HEK293 (cell line): ENCODE data around the gene HYAL3.

Experiments used
- CTCF ChIA-PET: fragments of 350-600 bp; formaldehyde crosslinking; extraction: SDS; loops from one replicate; lab custom pipeline; 2021; ENCODE audit warnings: antibody characterized with exemption; lab: Yijun Ruan, JAX
- POLR2A ChIA-PET: fragments of 300-600 bp; formaldehyde crosslinking; extraction: SDS; loops from one replicate; lab custom pipeline; 2020; ENCODE audit warnings: antibody characterized with exemption, inconsistent platforms; lab: Yijun Ruan, JAX
- H3K27ac ChIP-seq: fragments of 200-500 bp; sonication (Bioruptor generic); 2 replicates; pipeline ENCODE4 v1.5.1; 2014; ENCODE audit warnings: low read depth, low read length, control low read depth, inconsistent platforms; ENCODE audit errors: extremely low read depth
- H3K36me3 ChIP-seq, 2 experiments: fragments of 200-500 bp in 1 of 2; sonication (Bioruptor generic) in 1 of 2; 1 replicate in 1 of 2; 2 replicates in 1 of 2; pipeline ENCODE4 v1.5.1; 2014 to 2017; ENCODE audit warnings: inconsistent platforms in 2 of 2, low read length in 2 of 2; ENCODE audit not compliant: control insufficient read depth in 2 of 2, insufficient read depth in 1 of 2
- H3K4me1 ChIP-seq: fragments of 200-500 bp; sonication (Bioruptor generic); 2 replicates; pipeline ENCODE4 v1.5.1; 2014; ENCODE audit warnings: mild to moderate bottlenecking, low read length, inconsistent platforms; ENCODE audit not compliant: control insufficient read depth, insufficient read depth
- H3K4me3 ChIP-seq: 2 replicates; pipeline ENCODE4 v1.5.1; 2011; ENCODE audit warnings: low read depth, mild to moderate bottlenecking, control low read depth, low read length, moderate library complexity
- H3K9me3 ChIP-seq: fragments of 200-500 bp; sonication (Bioruptor generic); 2 replicates; pipeline ENCODE4 v1.5.1; 2014; ENCODE audit warnings: low read depth, low read length, inconsistent platforms; ENCODE audit not compliant: control insufficient read depth, insufficient read depth
- GLIS1 ChIP-seq: fragments of 450-650 bp; formaldehyde crosslinking; IDR thresholded peaks from 2 replicates; pipeline ENCODE4 v1.5.1; 2016; ENCODE audit warnings: missing biosample characterization, missing genetic modification characterization
- SCRT1 ChIP-seq: fragments of 450-650 bp; formaldehyde crosslinking; IDR thresholded peaks from 2 replicates; pipeline ENCODE4 v1.5.1; 2016; ENCODE audit warnings: missing biosample characterization, missing genetic modification characterization, borderline replicate concordance
- ZBTB20 ChIP-seq: fragments of 450-650 bp; formaldehyde crosslinking; IDR thresholded peaks from 2 replicates; pipeline ENCODE4 v1.5.1; 2016; ENCODE audit warnings: missing biosample characterization, missing genetic modification characterization
- ZFP69B ChIP-seq: fragments of 450-650 bp; formaldehyde crosslinking; IDR thresholded peaks from 2 replicates; pipeline ENCODE4 v1.5.1; 2016; ENCODE audit warnings: missing biosample characterization, missing genetic modification characterization
- ZNF121 ChIP-seq: fragments of 450-650 bp; formaldehyde crosslinking; IDR thresholded peaks from 2 replicates; pipeline ENCODE4 v1.5.1; 2016; ENCODE audit warnings: missing biosample characterization, missing genetic modification characterization
- ZNF214 ChIP-seq: fragments of 450-650 bp; formaldehyde crosslinking; IDR thresholded peaks from 2 replicates; pipeline ENCODE4 v1.5.1; 2017; ENCODE audit warnings: missing biosample characterization, mild to moderate bottlenecking, missing genetic modification characterization, borderline replicate concordance
- ZNF354C ChIP-seq: fragments of 450-650 bp; formaldehyde crosslinking; IDR thresholded peaks from 2 replicates; pipeline ENCODE4 v1.5.1; 2016; ENCODE audit warnings: missing biosample characterization, missing genetic modification characterization, low read depth, borderline replicate concordance
- ZNF544 ChIP-seq: fragments of 450-650 bp; formaldehyde crosslinking; IDR thresholded peaks from 2 replicates; pipeline ENCODE4 v1.5.0; 2017; ENCODE audit warnings: missing biosample characterization, missing genetic modification characterization
- ZNF621 ChIP-seq: fragments of 450-650 bp; formaldehyde crosslinking; IDR thresholded peaks from 2 replicates; pipeline ENCODE4 v1.5.1; 2017; ENCODE audit warnings: missing biosample characterization, missing genetic modification characterization
- TF ChIP-seq, protein P1 (sequence below): fragments of 450-650 bp; formaldehyde crosslinking; IDR thresholded peaks from 2 replicates; pipeline ENCODE4 v1.5.1; 2017; ENCODE audit warnings: missing biosample characterization, missing genetic modification characterization

Gene HYAL3

GRCh38 chr3:50295553-50296431, 3.4 kb downstream of the HYAL3 start:
- POLR2A ChIA-PET: interaction anchor here (0.7 to 2.0 kb wide), 3 partner anchors 26 to 41 kb away, joined by 3 to 7 read pairs (median 4); partner anchors contain the start of genes HYAL2 and TUSC2
- no peak for TF ChIP-seq ZNF621
- peak; percentile 48; the same call in 1 of the 2 replicates for TF ChIP-seq GLIS1 (tag by site-specific recombination)
- TF ChIP-seq, all 188 proteins: peak for 1
- H3K4me1 ChIP-seq: no peaks in the 10 kb centered on the region
- H3K9me3 ChIP-seq: no peaks in the 10 kb centered on the region
- peaks cover 0 to 4% of the 10 kb centered on the region in 2 experiments; a peak in 1 of 3 replicates for H3K36me3 ChIP-seq
- CTCF ChIA-PET: no interaction called here
- H3K27ac ChIP-seq: no peak overlapping the region
- H3K4me3 ChIP-seq: no peak overlapping the region

GRCh38 chr3:50294492-50295403, 4.5 kb downstream of the HYAL3 start:
- H3K4me1 ChIP-seq: no peaks in the 10 kb centered on the region
- H3K9me3 ChIP-seq: no peaks in the 10 kb centered on the region
- TF ChIP-seq ZNF354C (tag by site-specific recombination) (no peak), SCRT1 (tag by site-specific recombination) (no peak), ZNF544 (tag by site-specific recombination) (no peak)
- TF ChIP-seq, protein P1, sequence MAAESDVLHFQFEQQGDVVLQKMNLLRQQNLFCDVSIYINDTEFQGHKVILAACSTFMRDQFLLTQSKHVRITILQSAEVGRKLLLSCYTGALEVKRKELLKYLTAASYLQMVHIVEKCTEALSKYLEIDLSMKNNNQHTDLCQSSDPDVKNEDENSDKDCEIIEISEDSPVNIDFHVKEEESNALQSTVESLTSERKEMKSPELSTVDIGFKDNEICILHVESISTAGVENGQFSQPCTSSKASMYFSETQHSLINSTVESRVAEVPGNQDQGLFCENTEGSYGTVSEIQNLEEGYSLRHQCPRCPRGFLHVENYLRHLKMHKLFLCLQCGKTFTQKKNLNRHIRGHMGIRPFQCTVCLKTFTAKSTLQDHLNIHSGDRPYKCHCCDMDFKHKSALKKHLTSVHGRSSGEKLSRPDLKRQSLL (tag by site-specific recombination): no peak
- peaks cover 0 to 14% of the 10 kb centered on the region in 2 experiments; a peak in 1 of 3 replicates for H3K36me3 ChIP-seq
- H3K27ac ChIP-seq: no peak overlapping the region
- ChIA-PET CTCF (interaction anchor here (0.6 kb wide), 1 partner anchor 27 kb away, joined by 3 read pairs; no protein-coding TSS in a partner anchor), POLR2A (interaction anchor here (0.7 to 2.0 kb wide), 3 partner anchors 27 to 42 kb away, joined by 3 to 7 read pairs (median 4); partner anchors contain the start of genes HYAL2 and TUSC2)
- no peak overlapping the region for H3K4me3 ChIP-seq

GRCh38 chr3:50294089-50294488, 5.1 kb downstream of the HYAL3 start:
- Histone ChIP-seq H3K9me3 (no peaks in the 10 kb centered on the region), H3K36me3 (peaks cover 0 to 20% of the 10 kb centered on the region in 2 experiments; a peak in 1 of 3 replicates), H3K4me3 (no peak overlapping the region), H3K4me1 (no peaks in the 10 kb centered on the region), H3K27ac (no peak overlapping the region)
- CTCF ChIA-PET: interaction anchor here (0.6 to 1.9 kb wide), 3 partner anchors 19 to 944 kb away, joined by 4 to 7 read pairs (median 4); no protein-coding TSS in a partner anchor
- TF ChIP-seq ZNF214 (no peak), ZNF121 (peak; percentile 93)
- POLR2A ChIA-PET: no interaction called here

DNA sequence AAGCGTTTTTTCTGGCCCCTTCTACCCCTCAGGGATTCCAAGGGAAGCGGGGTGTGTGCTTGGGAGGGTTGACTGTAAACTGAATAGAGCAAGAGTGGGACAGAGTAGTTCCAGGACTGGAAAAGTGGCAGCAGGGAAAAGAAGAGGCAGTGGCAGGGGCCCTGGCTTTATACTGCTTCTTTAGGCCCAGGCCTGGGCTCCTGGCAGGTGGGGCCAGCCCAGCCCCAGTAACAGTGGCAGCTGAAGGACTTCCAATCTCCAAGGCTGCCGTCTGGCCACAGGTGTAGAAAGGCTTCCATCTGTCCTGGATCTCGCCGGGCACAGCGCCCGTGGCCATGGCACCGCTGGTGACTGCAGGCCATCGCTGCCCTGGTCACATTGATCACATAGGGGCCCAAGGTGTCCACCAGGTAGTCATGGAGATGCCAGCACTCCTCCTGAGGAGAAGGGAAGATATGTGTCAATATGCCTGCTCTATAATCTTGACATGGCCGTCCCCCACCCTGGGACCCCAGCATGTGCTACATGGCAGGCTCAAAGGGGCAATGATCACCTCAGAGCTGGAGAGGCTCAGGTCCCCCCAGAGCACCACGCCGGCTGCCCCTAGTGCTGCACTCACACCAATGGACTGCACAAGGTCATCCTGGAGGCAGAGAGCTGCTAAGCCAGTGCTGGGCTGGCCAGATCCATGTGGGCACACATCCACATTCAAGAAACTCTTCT, 6.0 kb downstream of the HYAL3 start:
- H3K9me3 ChIP-seq: no peaks in the 10 kb centered on the region
- H3K4me1 ChIP-seq: no peaks in the 10 kb centered on the region
- TF ChIP-seq ZFP69B: no peak
- 0 out of 2 replicates have a peak, but pooled peaks have one; percentile 1 for TF ChIP-seq ZBTB20
- peaks cover 0 to 29% of the 10 kb centered on the region in 2 experiments; a peak in 1 of 3 replicates for H3K36me3 ChIP-seq
- ChIA-PET CTCF (interaction anchor here (0.6 to 1.9 kb wide), 9 partner anchors 15 to 943 kb away, joined by 3 to 7 read pairs (median 4); no protein-coding TSS in a partner anchor), POLR2A (interaction anchor here (1.5 to 1.9 kb wide), 4 partner anchors 10 to 47 kb away, joined by 3 to 13 read pairs (median 8); partner anchors contain the start of genes HYAL1 and TUSC2)
- peak overlapping the region; percentile 47 for H3K27ac ChIP-seq
- H3K4me3 ChIP-seq: no peak overlapping the region; the same call in 1 of the 2 replicates
